Neural cell (in vitro differentiated cells): ENCODE data around the gene C10orf62. TPM values are rescaled to one million over a fixed set of nuclear protein-coding genes. Genes with fewer than 3 reads are reported as not detected.

Experiments
- H2AFZ ChIP-seq: fragments of 200-600, 300-800 bp; sonication (generic), shearing (Covaris generic); 2 replicates; pipeline ENCODE4 v1.6.0; 2014; ENCODE audit warnings: low read depth, mild to moderate bottlenecking, antibody characterized with exemption, low read length, moderate library complexity
- H3F3A ChIP-seq: fragments of 200-600 bp; shearing (Covaris generic); 2 replicates; pipeline ENCODE4 v1.6.1; 2016; ENCODE audit warnings: mild to moderate bottlenecking, moderate library complexity, mixed read lengths, antibody characterized with exemption, low read length; ENCODE audit not compliant: insufficient read depth, poor library complexity, severe bottlenecking
- H3K27ac ChIP-seq: fragments of 200-600, 300-800 bp; sonication (generic), shearing (Covaris generic); 2 replicates; pipeline ENCODE4 v1.5.1; 2014; ENCODE audit warnings: mild to moderate bottlenecking, low read length, moderate library complexity
- H3K27me3 ChIP-seq: fragments of 300-800, 200-600 bp; sonication (generic), shearing (Covaris generic); 2 replicates; pipeline ENCODE4 v1.6.0; 2014; ENCODE audit warnings: mild to moderate bottlenecking, low read depth, low read length, moderate library complexity; ENCODE audit not compliant: insufficient read depth
- H3K36me3 ChIP-seq: fragments of 300-800, 200-600 bp; sonication (generic), shearing (Covaris generic); 2 replicates; pipeline ENCODE4 v1.5.1; 2014; ENCODE audit warnings: mild to moderate bottlenecking, antibody characterized with exemption, low read length, moderate library complexity; ENCODE audit not compliant: insufficient read depth
- H3K4me2 ChIP-seq: fragments of 300-800, 200-600 bp; sonication (generic), shearing (Covaris generic); 2 replicates; pipeline ENCODE4 v1.6.0; 2014; ENCODE audit warnings: mild to moderate bottlenecking, low read length
- H3K4me3 ChIP-seq: fragments of 300-800, 200-600 bp; sonication (generic), shearing (Covaris generic); 2 replicates; pipeline ENCODE4 v1.5.1; 2014; ENCODE audit warnings: mild to moderate bottlenecking, low read length, moderate library complexity
- H3K79me2 ChIP-seq: fragments of 200-600 bp; shearing (Covaris generic); replicated peaks from 2 replicates; pipeline ENCODE4 v1.6.0; 2014; ENCODE audit warnings: mild to moderate bottlenecking, low read length, moderate library complexity; ENCODE audit not compliant: insufficient read depth
- H3K9ac ChIP-seq: fragments of 300-800, 200-600 bp; sonication (generic), shearing (Covaris generic); 2 replicates; pipeline ENCODE4 v1.6.1; 2016; ENCODE audit warnings: mild to moderate bottlenecking, low read length, mixed read lengths
- H3K9me2 ChIP-seq: fragments of 200-600 bp; shearing (Covaris generic); 2 replicates; pipeline ENCODE4 v1.6.1; 2016; ENCODE audit warnings: mild to moderate bottlenecking, low read length, mixed read lengths; ENCODE audit not compliant: insufficient read depth
- H3K9me3 ChIP-seq: fragments of 200-600, 300-800 bp; sonication (generic), shearing (Covaris generic); 2 replicates; pipeline ENCODE4 v1.6.1; 2016; ENCODE audit warnings: mild to moderate bottlenecking, mixed run types, low read length, moderate library complexity, mixed read lengths
- H4K20me1 ChIP-seq: fragments of 200-600 bp; shearing (Covaris generic); 2 replicates; pipeline ENCODE4 v1.6.1; 2016; ENCODE audit warnings: mild to moderate bottlenecking, mixed run types; ENCODE audit not compliant: insufficient read depth
- EP300 ChIP-seq: fragments of 450-650 bp; conservative IDR thresholded peaks from 2 replicates; pipeline ENCODE4 v1.6.1; 2014; ENCODE audit warnings: antibody characterized with exemption, mild to moderate bottlenecking, moderate library complexity; ENCODE audit not compliant: poor library complexity, severe bottlenecking
- EZH2 ChIP-seq: fragments of 200-600, 300-800 bp; shearing (Covaris generic), sonication (generic); IDR thresholded peaks from 2 replicates; pipeline ENCODE4 v1.6.1; 2014; ENCODE audit warnings: antibody characterized with exemption, low read length, borderline replicate concordance, mild to moderate bottlenecking; ENCODE audit not compliant: insufficient read depth, poor library complexity, severe bottlenecking
- MXI1 ChIP-seq: fragments of 450-650 bp; conservative IDR thresholded peaks from 2 replicates; pipeline ENCODE4 v1.6.1; 2014; ENCODE audit warnings: antibody characterized with exemption, mild to moderate bottlenecking; ENCODE audit not compliant: poor library complexity, severe bottlenecking
- POLR2AphosphoS5 ChIP-seq: IDR thresholded peaks from 2 replicates; pipeline ENCODE4 v1.6.1; 2012
- RAD21 ChIP-seq: fragments of 450-650 bp; conservative IDR thresholded peaks from 2 replicates; pipeline ENCODE4 v1.6.1; 2014; ENCODE audit warnings: antibody characterized with exemption, mild to moderate bottlenecking, moderate library complexity
- SMC3 ChIP-seq: fragments of 450-650 bp; conservative IDR thresholded peaks from 2 replicates; pipeline ENCODE4 v1.6.1; 2014; ENCODE audit warnings: antibody characterized with exemption, mild to moderate bottlenecking, moderate library complexity; ENCODE audit not compliant: poor library complexity
- TAF1 ChIP-seq: IDR thresholded peaks from 2 replicates; pipeline ENCODE4 v1.6.1; 2012; ENCODE audit warnings: low read depth
- polyA plus RNA-seq: library from polyadenylated mRNA; depleted of rRNA; stranded (reverse); fragments of >200 nt; gene quantifications from 2 replicates; pipeline ENCODE4 v1.2.3, GENCODE V29; 2014
- TF ChIP-seq, protein P1 (sequence below): IDR thresholded peaks from 2 replicates; pipeline ENCODE4 v1.6.1; 2012; ENCODE audit warnings: borderline replicate concordance
- TF ChIP-seq, protein P2 (sequence below): fragments of 450-650 bp; IDR thresholded peaks from 2 replicates; pipeline ENCODE4 v1.5.1; 2014; ENCODE audit warnings: antibody characterized with exemption, mild to moderate bottlenecking, moderate library complexity; ENCODE audit not compliant: poor library complexity, severe bottlenecking

The C10orf62 gene
- polyA plus RNA-seq, 1 donor from 2014 or later: not detected

GRCh38 chr10:97618285-97618684, 28.8 kb downstream of the C10orf62 start:
- Histone ChIP-seq H4K20me1 (no peaks in the 10 kb centered on the region), H3K4me2 (no peak overlapping the region), H3K9ac (no peak overlapping the region), H3K27ac (no peak overlapping the region), H2AFZ (no peak overlapping the region), H3K4me3 (no peak overlapping the region), H3K27me3 (no peaks in the 10 kb centered on the region), H3K9me3 (no peaks in the 10 kb centered on the region), H3K79me2 (no peaks in the 10 kb centered on the region), H3K9me2 (no peaks in the 10 kb centered on the region), H3K36me3 (no peaks in the 10 kb centered on the region), H3F3A (no peaks in the 10 kb centered on the region)
- TF ChIP-seq TAF1 (no peak), SMC3 (no peak), MXI1 (no peak), EZH2 (no peak), RAD21 (no peak), POLR2AphosphoS5 (no peak), EP300 (no peak)
- TF ChIP-seq, protein P1, sequence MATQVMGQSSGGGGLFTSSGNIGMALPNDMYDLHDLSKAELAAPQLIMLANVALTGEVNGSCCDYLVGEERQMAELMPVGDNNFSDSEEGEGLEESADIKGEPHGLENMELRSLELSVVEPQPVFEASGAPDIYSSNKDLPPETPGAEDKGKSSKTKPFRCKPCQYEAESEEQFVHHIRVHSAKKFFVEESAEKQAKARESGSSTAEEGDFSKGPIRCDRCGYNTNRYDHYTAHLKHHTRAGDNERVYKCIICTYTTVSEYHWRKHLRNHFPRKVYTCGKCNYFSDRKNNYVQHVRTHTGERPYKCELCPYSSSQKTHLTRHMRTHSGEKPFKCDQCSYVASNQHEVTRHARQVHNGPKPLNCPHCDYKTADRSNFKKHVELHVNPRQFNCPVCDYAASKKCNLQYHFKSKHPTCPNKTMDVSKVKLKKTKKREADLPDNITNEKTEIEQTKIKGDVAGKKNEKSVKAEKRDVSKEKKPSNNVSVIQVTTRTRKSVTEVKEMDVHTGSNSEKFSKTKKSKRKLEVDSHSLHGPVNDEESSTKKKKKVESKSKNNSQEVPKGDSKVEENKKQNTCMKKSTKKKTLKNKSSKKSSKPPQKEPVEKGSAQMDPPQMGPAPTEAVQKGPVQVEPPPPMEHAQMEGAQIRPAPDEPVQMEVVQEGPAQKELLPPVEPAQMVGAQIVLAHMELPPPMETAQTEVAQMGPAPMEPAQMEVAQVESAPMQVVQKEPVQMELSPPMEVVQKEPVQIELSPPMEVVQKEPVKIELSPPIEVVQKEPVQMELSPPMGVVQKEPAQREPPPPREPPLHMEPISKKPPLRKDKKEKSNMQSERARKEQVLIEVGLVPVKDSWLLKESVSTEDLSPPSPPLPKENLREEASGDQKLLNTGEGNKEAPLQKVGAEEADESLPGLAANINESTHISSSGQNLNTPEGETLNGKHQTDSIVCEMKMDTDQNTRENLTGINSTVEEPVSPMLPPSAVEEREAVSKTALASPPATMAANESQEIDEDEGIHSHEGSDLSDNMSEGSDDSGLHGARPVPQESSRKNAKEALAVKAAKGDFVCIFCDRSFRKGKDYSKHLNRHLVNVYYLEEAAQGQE: no peak
- TF ChIP-seq, protein P2, sequence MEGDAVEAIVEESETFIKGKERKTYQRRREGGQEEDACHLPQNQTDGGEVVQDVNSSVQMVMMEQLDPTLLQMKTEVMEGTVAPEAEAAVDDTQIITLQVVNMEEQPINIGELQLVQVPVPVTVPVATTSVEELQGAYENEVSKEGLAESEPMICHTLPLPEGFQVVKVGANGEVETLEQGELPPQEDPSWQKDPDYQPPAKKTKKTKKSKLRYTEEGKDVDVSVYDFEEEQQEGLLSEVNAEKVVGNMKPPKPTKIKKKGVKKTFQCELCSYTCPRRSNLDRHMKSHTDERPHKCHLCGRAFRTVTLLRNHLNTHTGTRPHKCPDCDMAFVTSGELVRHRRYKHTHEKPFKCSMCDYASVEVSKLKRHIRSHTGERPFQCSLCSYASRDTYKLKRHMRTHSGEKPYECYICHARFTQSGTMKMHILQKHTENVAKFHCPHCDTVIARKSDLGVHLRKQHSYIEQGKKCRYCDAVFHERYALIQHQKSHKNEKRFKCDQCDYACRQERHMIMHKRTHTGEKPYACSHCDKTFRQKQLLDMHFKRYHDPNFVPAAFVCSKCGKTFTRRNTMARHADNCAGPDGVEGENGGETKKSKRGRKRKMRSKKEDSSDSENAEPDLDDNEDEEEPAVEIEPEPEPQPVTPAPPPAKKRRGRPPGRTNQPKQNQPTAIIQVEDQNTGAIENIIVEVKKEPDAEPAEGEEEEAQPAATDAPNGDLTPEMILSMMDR: no peak

- TF ChIP-seq, protein P2: no peak
- TF ChIP-seq MXI1 (no peak), EP300 (no peak), RAD21 (no peak), SMC3 (no peak), EZH2 (no peak), POLR2AphosphoS5 (no peak), TAF1 (no peak)
- TF ChIP-seq, protein P1: no peak
- Histone ChIP-seq H3K79me2 (no peaks in the 10 kb centered on the region), H2AFZ (no peak overlapping the region), H3F3A (no peaks in the 10 kb centered on the region), H3K4me2 (no peak overlapping the region), H3K27ac (no peak overlapping the region), H3K9me2 (no peaks in the 10 kb centered on the region), H3K9me3 (no peaks in the 10 kb centered on the region), H3K4me3 (no peak overlapping the region), H3K9ac (no peak overlapping the region), H3K27me3 (no peaks in the 10 kb centered on the region), H3K36me3 (no peaks in the 10 kb centered on the region), H4K20me1 (no peaks in the 10 kb centered on the region)
Observed at GRCh38 chr10:97618733-97619132, 29.2 kb downstream of the C10orf62 start.
